Ectodermal cell (in vitro differentiated cells): ENCODE data around the gene AXL.

Source experiments
- H3K27ac ChIP-seq: 2 replicates; pipeline ENCODE4 v1.7.0; 2013; ENCODE audit warnings: mild to moderate bottlenecking, low read depth, low read length; ENCODE audit not compliant: insufficient read depth, poor library complexity, severe bottlenecking
- H3K27me3 ChIP-seq: 2 replicates; pipeline ENCODE4 v1.7.0; 2013; ENCODE audit warnings: mild to moderate bottlenecking, low read length; ENCODE audit not compliant: insufficient read depth, control insufficient read depth, poor library complexity, severe bottlenecking
- H3K36me3 ChIP-seq: one replicate; pipeline ENCODE4 v1.7.0; 2013; ENCODE audit warnings: low read length; ENCODE audit not compliant: control insufficient read depth, insufficient read depth
- H3K4me1 ChIP-seq: one replicate; pipeline ENCODE4 v1.7.0; 2013; ENCODE audit warnings: low read length; ENCODE audit not compliant: control insufficient read depth, insufficient read depth
- H3K4me3 ChIP-seq: 2 replicates; pipeline ENCODE4 v1.7.0; 2013; ENCODE audit warnings: low read depth, low read length, control low read depth; ENCODE audit not compliant: insufficient read depth
- H3K9me3 ChIP-seq: 2 replicates; pipeline ENCODE4 v1.7.0; 2013; ENCODE audit warnings: mild to moderate bottlenecking, low read length, moderate library complexity; ENCODE audit not compliant: control insufficient read depth
- WGBS, 2 experiments: methylation state at CpG; one replicate each; pipeline ENCODE4 v1.1.7; 2013; ENCODE audit warnings: missing lambda C conversion rate in 2 of 2; 5-methylcytosine and 5-hydroxymethylcytosine counted together

The AXL gene

DNA sequence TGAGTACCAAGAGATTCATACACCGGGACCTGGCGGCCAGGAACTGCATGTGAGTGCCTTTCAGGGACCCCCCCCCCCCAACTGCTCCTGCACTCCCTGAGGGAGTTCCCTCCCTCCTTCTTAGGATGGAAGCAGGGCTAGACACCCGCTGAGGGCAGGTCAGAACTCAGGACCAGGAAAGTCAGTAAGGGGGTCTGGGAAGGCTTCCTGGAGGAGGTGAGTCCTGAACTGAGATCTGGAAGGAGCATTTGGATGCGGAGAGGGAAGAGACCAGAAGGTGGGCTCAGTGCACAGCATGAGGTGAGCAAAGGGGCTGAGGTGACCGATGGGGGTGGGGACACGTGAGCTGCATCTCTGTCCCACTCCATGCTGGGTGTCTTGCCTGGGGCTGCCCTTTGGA is 34.6 kb downstream of the AXL start:
- no peak overlapping the region for H3K4me3 ChIP-seq
- no peaks in the 10 kb centered on the region for H3K4me1 ChIP-seq
- peaks cover 44% of the 10 kb centered on the region for H3K36me3 ChIP-seq
- no peak overlapping the region for H3K27ac ChIP-seq
- 92 to 94% methylated on average over 6 of the region's 6 CpGs for WGBS, 2 experiments
- no peaks in the 10 kb centered on the region for H3K27me3 ChIP-seq
- no peaks in the 10 kb centered on the region for H3K9me3 ChIP-seq

DNA sequence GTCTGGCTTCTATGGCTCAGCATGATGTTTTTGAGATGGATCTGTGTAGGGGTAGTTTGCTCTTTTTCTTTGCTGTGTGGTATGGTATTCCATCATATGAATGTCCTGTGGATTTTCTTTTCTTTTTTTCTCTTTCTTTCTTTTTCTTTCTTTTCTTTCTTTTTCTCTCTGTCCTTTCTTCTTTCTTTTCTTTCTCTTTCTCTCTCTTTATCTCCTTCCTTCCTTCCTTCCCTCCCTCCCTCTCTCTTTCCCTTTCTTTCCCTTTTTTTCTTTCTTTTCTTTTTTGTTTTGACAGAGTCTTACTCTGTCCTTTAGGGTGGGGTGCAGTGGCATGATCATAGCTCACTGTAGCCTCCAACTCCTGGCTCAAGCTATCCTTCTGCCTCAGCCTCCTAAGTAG is 36.1 kb downstream of the AXL start:
- Histone ChIP-seq H3K36me3 (peaks cover 48% of the 10 kb centered on the region), H3K27me3 (no peaks in the 10 kb centered on the region), H3K4me1 (no peaks in the 10 kb centered on the region), H3K4me3 (no peak overlapping the region), H3K9me3 (no peaks in the 10 kb centered on the region), H3K27ac (no peak overlapping the region)

DNA sequence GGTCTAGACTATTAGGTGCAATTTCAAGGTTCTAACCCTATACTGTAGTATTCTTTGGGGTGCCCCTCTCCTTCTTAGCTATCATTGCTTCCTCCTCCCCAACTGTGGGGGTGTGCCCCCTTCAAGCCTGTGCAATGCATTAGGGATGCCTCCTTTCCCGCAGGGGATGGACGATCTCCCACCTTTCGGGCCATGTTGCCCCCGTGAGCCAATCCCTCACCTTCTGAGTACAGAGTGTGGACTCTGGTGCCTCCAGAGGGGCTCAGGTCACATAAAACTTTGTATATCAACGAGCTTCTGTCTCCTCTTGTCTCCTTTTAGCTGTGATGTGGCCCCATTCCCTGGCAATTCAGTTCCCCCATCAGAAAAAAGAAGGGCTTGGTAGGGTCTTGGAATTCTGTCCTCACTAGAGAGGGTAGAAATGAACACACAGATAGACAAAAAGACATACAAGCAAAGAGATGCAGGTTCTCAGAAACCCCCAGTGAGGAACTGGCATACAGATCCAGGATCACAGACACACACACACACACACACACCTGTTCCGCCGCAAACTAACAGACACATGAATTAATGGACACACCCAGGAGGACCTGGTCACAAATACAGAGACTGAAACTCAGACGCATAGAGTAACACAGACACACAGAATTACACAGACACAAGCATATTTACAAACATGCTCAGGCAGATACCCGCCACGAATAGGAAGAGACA is 42.6 kb downstream of the AXL start:
- Histone ChIP-seq H3K27ac (no peak overlapping the region), H3K27me3 (no peaks in the 10 kb centered on the region), H3K36me3 (peaks cover 24% of the 10 kb centered on the region), H3K4me3 (peak overlapping the region; percentile 99), H3K9me3 (no peaks in the 10 kb centered on the region), H3K4me1 (peaks cover 5% of the 10 kb centered on the region)
- WGBS, 2 experiments: 85 to 86% methylated on average over 10 of the region's 10 CpGs

DNA sequence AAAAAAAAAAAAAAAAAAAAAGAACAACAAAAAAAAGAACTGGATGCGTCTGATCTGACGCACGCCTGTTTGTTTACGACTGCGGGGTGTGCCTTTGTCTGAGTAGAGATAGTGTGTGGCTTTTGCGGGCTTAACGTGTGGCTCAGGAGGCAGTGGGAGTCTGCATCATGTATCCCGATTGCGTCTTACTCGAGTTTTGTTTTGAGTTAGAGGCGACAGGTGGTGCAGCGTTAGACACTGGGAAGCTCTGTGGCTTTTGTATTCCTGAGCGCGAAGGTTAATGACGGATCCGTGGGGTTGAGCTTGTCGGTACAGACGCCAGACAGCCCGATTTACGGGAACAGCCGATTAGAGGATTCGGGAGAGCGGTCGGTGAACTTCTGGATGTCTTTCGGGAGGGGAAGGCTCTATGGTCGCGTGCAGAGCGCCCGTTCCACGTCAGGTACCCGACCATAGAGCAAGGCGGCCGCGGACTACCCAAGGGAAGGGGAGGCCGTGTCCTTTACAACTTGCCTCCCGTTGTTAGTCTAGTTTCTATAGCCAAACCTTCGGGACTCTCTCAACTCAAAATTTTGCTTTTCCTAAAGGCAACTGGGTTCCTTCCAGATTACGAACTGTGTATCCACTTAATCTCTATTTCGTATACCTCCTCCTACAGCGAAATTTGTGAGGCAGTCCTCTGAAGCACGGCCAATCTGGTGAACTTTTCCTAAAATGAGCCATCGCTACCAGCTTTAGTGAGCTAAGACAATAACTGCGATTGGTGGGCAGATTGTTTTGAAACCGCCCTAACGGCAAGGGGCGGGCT is 44.2 kb downstream of the AXL start:
- peak overlapping the region; percentile 96 for H3K27ac ChIP-seq
- no peaks in the 10 kb centered on the region for H3K9me3 ChIP-seq
- no peaks in the 10 kb centered on the region for H3K27me3 ChIP-seq
- peak overlapping the region; percentile 99 for H3K4me3 ChIP-seq
- WGBS, 2 experiments: 0 to 1% methylated on average over 46 of the region's 46 CpGs
- peaks cover 9% of the 10 kb centered on the region for H3K4me1 ChIP-seq
- peaks cover 19% of the 10 kb centered on the region for H3K36me3 ChIP-seq

GRCh38 chr19:41263850-41264580 is 45.0 kb downstream of the AXL start, which contains the start of gene HNRNPUL1:
Gene HNRNPUL1, plus strand, starts transcription at chr19:41264372. Its CDS starts 132 bp downstream, at chr19:41264504.
- H3K4me3 ChIP-seq: peak within 1 kb of the TSS; percentile 99
- H3K36me3 ChIP-seq: peaks cover 21% of the 10 kb centered on the region
- WGBS, 2 experiments: 0% methylated on average over 55 of the region's 55 CpGs
- no peaks in the 10 kb centered on the region for H3K9me3 ChIP-seq
- no peaks in the 10 kb centered on the region for H3K27me3 ChIP-seq
- peaks cover 9% of the 10 kb centered on the region for H3K4me1 ChIP-seq
- peak within 1 kb of the TSS; percentile 96 for H3K27ac ChIP-seq

DNA sequence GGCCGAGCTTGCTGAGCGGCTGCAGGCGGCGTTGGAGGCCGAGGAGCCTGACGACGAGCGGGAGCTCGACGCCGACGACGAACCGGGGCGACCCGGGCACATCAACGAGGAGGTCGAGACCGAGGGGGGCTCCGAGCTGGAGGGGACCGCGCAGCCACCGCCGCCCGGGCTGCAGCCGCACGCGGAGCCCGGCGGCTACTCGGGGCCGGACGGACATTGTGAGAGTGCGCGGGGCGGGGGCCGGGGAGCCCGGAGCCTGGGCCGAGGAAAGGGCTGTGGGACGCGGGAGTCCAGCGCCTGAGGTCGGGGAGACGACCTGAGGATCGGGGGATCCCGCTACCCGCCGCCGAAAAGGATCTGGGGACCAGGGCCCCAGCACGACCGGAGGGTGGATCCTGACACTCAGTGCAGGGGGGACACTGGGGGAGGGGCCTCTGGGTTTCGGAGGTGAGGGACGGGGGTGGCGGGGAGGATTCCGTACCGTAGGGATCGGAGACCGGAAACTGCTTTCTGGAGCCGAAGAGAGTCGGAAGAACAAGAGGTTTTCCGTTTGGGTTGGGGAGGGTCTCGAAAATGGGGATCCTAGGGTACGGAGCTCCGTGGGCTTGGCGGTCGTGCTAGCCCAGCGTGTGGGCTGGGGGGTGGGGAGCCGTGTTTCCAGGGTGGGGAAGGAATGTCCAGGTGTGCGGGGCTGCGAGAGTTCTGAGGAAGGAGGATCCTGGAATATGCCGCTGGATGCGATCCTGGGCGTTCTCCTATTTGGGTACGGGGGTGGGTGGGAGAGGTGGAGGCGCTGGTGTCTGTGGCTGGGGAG is 45.8 kb downstream of the AXL start:
- Histone ChIP-seq H3K27me3 (no peaks in the 10 kb centered on the region), H3K9me3 (no peaks in the 10 kb centered on the region), H3K27ac (peak overlapping the region; percentile 96), H3K4me1 (peaks cover 9% of the 10 kb centered on the region), H3K4me3 (peak overlapping the region; percentile 88), H3K36me3 (peaks cover 23% of the 10 kb centered on the region)
- WGBS, 2 experiments: 0% methylated on average over 75 of the region's 75 CpGs

DNA sequence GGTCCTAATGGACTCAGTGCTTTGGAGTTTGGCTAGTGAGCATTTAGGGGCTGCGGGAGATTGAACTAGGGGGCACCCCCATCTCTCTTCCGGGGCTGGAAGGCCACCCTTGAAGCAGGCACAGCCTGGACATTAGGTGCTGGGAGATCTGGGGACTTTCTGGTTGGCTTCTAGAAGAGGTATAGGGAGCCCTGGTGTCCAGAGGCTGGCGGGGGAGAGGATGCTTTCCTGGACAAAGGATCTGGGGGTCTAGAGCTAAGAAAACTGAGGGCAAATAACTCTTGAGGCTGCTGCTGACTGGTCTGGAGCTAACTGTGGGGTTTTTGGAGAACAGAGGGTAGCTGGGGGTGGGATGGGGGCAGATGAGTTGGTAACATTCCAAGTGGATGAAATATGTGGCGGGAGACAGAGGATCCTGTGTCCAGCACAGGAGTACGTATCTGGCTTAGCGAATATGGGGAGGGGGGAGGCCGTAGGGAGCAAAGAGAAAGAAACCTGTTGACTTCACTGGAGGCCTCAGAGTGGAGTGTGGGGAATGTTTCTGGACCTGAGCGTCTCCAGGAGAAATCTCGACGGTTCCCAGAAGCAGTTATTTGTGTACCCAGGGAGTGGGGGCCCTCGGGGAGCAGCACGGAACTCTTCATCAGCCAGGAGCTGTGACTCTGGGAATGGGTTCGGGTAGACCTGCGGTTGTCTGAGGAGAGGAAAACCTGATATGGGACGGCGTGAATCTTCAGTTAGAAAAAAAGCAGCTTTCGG is 46.6 kb downstream of the AXL start:
- Histone ChIP-seq H3K9me3 (no peaks in the 10 kb centered on the region), H3K4me1 (peaks cover 9% of the 10 kb centered on the region), H3K27me3 (no peaks in the 10 kb centered on the region), H3K4me3 (peak overlapping the region; percentile 88), H3K36me3 (peaks cover 25% of the 10 kb centered on the region), H3K27ac (no peak overlapping the region)
- WGBS, 2 experiments: 15 to 22% methylated on average over 17 of the region's 17 CpGs

DNA sequence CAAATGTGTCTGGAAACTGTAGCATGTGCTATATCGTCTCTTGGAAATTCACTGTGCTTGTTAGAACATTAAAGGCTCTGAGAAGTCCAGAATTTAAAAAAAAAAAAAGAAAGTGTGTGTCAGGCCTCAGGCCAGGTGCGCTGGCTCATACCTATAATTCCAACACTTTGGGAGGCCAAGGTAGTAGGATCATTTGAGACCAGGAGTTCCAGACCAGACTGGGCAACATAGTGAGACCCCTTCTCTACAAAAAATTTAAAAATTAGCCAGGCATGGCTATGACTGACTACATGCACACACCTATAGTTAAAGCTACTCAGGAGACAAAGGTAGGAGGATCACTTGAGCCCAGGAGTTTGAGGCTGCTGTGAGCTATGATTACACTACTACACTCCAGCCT is 50.0 kb downstream of the AXL start:
- Histone ChIP-seq H3K27me3 (no peaks in the 10 kb centered on the region), H3K27ac (no peak overlapping the region), H3K4me3 (no peak overlapping the region), H3K4me1 (peaks cover 9% of the 10 kb centered on the region), H3K9me3 (no peaks in the 10 kb centered on the region), H3K36me3 (peaks cover 60% of the 10 kb centered on the region)
- 90 to 94% methylated on average over 2 of the region's 2 CpGs for WGBS, 2 experiments

DNA sequence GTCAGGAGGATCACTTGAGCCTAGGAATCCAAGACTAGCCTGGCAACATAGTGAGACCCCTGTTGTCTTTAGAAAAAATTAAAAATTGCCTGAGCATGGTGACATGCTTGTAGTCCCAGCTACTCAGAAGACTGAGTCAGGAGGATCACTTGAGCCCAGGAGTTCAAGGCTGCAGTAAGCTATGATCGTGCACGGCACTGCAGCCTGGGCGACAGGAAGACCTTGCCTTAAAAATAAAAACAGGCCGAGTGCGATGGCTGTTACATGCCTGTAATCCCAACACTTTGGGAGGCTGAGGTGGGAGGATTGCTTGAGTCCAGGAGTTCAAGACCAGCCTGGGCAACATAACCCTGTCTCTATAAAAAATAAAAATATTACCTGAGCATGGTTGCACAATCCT is 50.5 kb downstream of the AXL start:
- WGBS, 2 experiments: 97% methylated on average over 5 of the region's 5 CpGs
- H3K9me3 ChIP-seq: no peaks in the 10 kb centered on the region
- H3K36me3 ChIP-seq: peaks cover 65% of the 10 kb centered on the region
- no peaks in the 10 kb centered on the region for H3K27me3 ChIP-seq
- peaks cover 9% of the 10 kb centered on the region for H3K4me1 ChIP-seq
- no peak overlapping the region for H3K4me3 ChIP-seq
- H3K27ac ChIP-seq: no peak overlapping the region
